Measurements from ENCODE around the gene ATP6V1E1.
A peak's percentile ranks its signal among the peaks of the same experiment; 100 is the strongest.
"Not testable (repeated sequence)": the region's sequence is repeated elsewhere in the genome, so short reads cannot be mapped to it uniquely, and the experiment has no call there.

The ATP6V1E1 gene

GRCh38 chr22:17628406-17629172 is at the start of gene ATP6V1E1:
Gene ATP6V1E1, minus strand, starts transcription at chr22:17628749. Its CDS starts 114 bp downstream, at chr22:17628635.
- H3K4me2 ChIP-seq: peak within 1 kb of the TSS; percentile 92 to 99 (median 96)

GRCh38 chr22:17675584-17675983 is 47.0 kb upstream of the ATP6V1E1 start:
- TF ChIP-seq Cebpa-rat (IDR thresholded peaks at IDR 0.05): no peak
- Histone ChIP-seq H3K27ac (no peak overlapping the region), H3K4me3 (no peak overlapping the region), H3K4me1 (peaks cover 0 to 12% (median 0%) of the 10 kb centered on the region in 10 experiments; a peak in 2 of 20 replicates), H3K4me2 (no peak overlapping the region), H3K9ac (no peak overlapping the region), H4K20me1 (peaks cover 0 to 59% (median 25%) of the 10 kb centered on the region in 11 experiments; a peak in 16 of 22 replicates), H3K9me3 (replicated peaks in 1 of 11) (no peaks in the 10 kb centered on the region; a peak in 1 of 22 replicates), H3K36me3 (peaks cover 9 to 37% (median 22%) of the 10 kb centered on the region in 11 experiments), H3K27me3 (no peaks in the 10 kb centered on the region)

More at GRCh38 chr22:17628406-17629172, at the start of gene ATP6V1E1:
- Histone ChIP-seq H4K20me1 (peaks cover 9 to 41% (median 27%) of the 10 kb centered on the region in 11 experiments; a peak in 20 of 22 replicates), H3K9ac (peak within 1 kb of the TSS; percentile 84 to 98 (median 94)), H3K9me3 (replicated peaks in 1 of 11) (no peaks in the 10 kb centered on the region), H3K4me1 (peaks cover 23 to 51% (median 28%) of the 10 kb centered on the region in 10 experiments), H3K27me3 (no peaks in the 10 kb centered on the region), H3K36me3 (peaks cover 16 to 35% (median 25%) of the 10 kb centered on the region in 11 experiments), H3K4me3 (peak within 1 kb of the TSS; percentile 89 to 98 (median 96)), H3K27ac (peak within 1 kb of the TSS; percentile 81 to 96 (median 90))
- TF ChIP-seq Cebpa-rat (IDR thresholded peaks at IDR 0.05): no peak

- no peak overlapping the region for H3K4me2 ChIP-seq
- H4K20me1 ChIP-seq: peaks cover 0 to 59% (median 25%) of the 10 kb centered on the region in 11 experiments; a peak in 16 of 22 replicates
- H3K36me3 ChIP-seq: peaks cover 19 to 47% (median 33%) of the 10 kb centered on the region in 11 experiments
- no peak overlapping the region for H3K4me3 ChIP-seq
- H3K9me3 ChIP-seq (replicated peaks in 1 of 11): peaks cover 0 to 9% (median 6%) of the 10 kb centered on the region in 11 experiments; a peak in 14 of 22 replicates
- no peaks in the 10 kb centered on the region for H3K27me3 ChIP-seq
- TF ChIP-seq Cebpa-rat (IDR thresholded peaks at IDR 0.05): no peak
- no peak overlapping the region for H3K9ac ChIP-seq
- H3K27ac ChIP-seq: no peak overlapping the region
- peaks cover 0 to 18% (median 0%) of the 10 kb centered on the region in 10 experiments; a peak in 2 of 20 replicates for H3K4me1 ChIP-seq
These were observed 45.6 kb upstream of the ATP6V1E1 start for GRCh38 chr22:17674152-17674551.

GRCh38 chr22:17672417-17672991 is 44.0 kb upstream of the ATP6V1E1 start:
- peaks cover 0 to 18% (median 0%) of the 10 kb centered on the region in 10 experiments; a peak in 2 of 20 replicates for H3K4me1 ChIP-seq
- H3K9me3 ChIP-seq (replicated peaks in 1 of 11): peaks cover 4 to 25% (median 16%) of the 10 kb centered on the region in 11 experiments; a peak in 15 of 22 replicates
- no peak overlapping the region for H3K4me2 ChIP-seq
- peaks cover 33 to 55% (median 42%) of the 10 kb centered on the region in 11 experiments for H3K36me3 ChIP-seq
- H4K20me1 ChIP-seq: peaks cover 0 to 45% (median 14%) of the 10 kb centered on the region in 11 experiments; a peak in 13 of 22 replicates
- H3K4me3 ChIP-seq: no peak overlapping the region
- H3K27ac ChIP-seq: no peak overlapping the region
- H3K27me3 ChIP-seq: no peaks in the 10 kb centered on the region
- no peak overlapping the region for H3K9ac ChIP-seq
- no peak for TF ChIP-seq Cebpa-rat (IDR thresholded peaks at IDR 0.05)

- H3K4me2 ChIP-seq, H3K27ac ChIP-seq, H3K27me3 ChIP-seq, H3K9ac ChIP-seq, H3K4me3 ChIP-seq: not testable (repeated sequence)
- H3K36me3 ChIP-seq: peaks cover 42 to 64% (median 49%) of the 10 kb centered on the region in 11 experiments
- peaks cover 4 to 34% (median 23%) of the 10 kb centered on the region in 11 experiments; a peak in 17 of 22 replicates for H3K9me3 ChIP-seq (replicated peaks in 1 of 11)
- peaks cover 0 to 37% (median 10%) of the 10 kb centered on the region in 11 experiments; a peak in 11 of 22 replicates for H4K20me1 ChIP-seq
- H3K4me1 ChIP-seq: peaks cover 0 to 18% (median 0%) of the 10 kb centered on the region in 10 experiments; a peak in 2 of 20 replicates
These were observed 43.1 kb upstream of the ATP6V1E1 start for GRCh38 chr22:17671521-17672092.

- Histone ChIP-seq H3K9ac (no peak overlapping the region), H3K36me3 (peaks cover 84 to 100% (median 95%) of the 10 kb centered on the region in 11 experiments)
- no peak for TF ChIP-seq Cebpa-rat (IDR thresholded peaks at IDR 0.05)
These were observed 37.3 kb upstream of the ATP6V1E1 start for GRCh38 chr22:17665854-17666253.

GRCh38 chr22:17665248-17665647 is 36.7 kb upstream of the ATP6V1E1 start:
- no peak overlapping the region for H3K4me2 ChIP-seq
- no peak overlapping the region for H3K4me3 ChIP-seq
- no peaks in the 10 kb centered on the region for H3K27me3 ChIP-seq
- H4K20me1 ChIP-seq: peaks cover 0 to 2% (median 0%) of the 10 kb centered on the region in 11 experiments; a peak in 1 of 22 replicates
- peaks cover 37 to 81% (median 65%) of the 10 kb centered on the region in 11 experiments for H3K9me3 ChIP-seq (replicated peaks in 1 of 11)
- H3K27ac ChIP-seq: no peak overlapping the region
- H3K36me3 ChIP-seq: peaks cover 78 to 100% (median 94%) of the 10 kb centered on the region in 11 experiments
- no peak overlapping the region for H3K9ac ChIP-seq
- no peak for TF ChIP-seq Cebpa-rat (IDR thresholded peaks at IDR 0.05)
- 0 out of 20 replicates have a peak, but pooled peaks cover 0 to 6% (median 0%) of the 10 kb centered on the region in 10 experiments for H3K4me1 ChIP-seq

More at GRCh38 chr22:17665854-17666253, 37.3 kb upstream of the ATP6V1E1 start:
- H3K27me3 ChIP-seq: no peaks in the 10 kb centered on the region
- H3K4me2 ChIP-seq: no peak overlapping the region
- H3K4me1 ChIP-seq: 0 out of 20 replicates have a peak, but pooled peaks cover 0 to 6% (median 0%) of the 10 kb centered on the region in 10 experiments
- no peak overlapping the region for H3K27ac ChIP-seq
- H3K9me3 ChIP-seq (replicated peaks in 1 of 11): peaks cover 37 to 78% (median 65%) of the 10 kb centered on the region in 11 experiments
- no peak overlapping the region for H3K4me3 ChIP-seq
- H4K20me1 ChIP-seq: peaks cover 0 to 2% (median 0%) of the 10 kb centered on the region in 11 experiments; a peak in 1 of 22 replicates

GRCh38 chr22:17664414-17665055 is 36.0 kb upstream of the ATP6V1E1 start:
- peaks cover 0 to 2% (median 0%) of the 10 kb centered on the region in 11 experiments; a peak in 1 of 22 replicates for H4K20me1 ChIP-seq
- no peak overlapping the region for H3K27ac ChIP-seq
- H3K9ac ChIP-seq: no peak overlapping the region
- no peaks in the 10 kb centered on the region for H3K27me3 ChIP-seq
- H3K4me3 ChIP-seq: peak overlapping the region in 7 of 10 experiments; percentile 25 to 56 (median 36); a peak in 11 of 20 replicates
- peaks cover 75 to 100% (median 94%) of the 10 kb centered on the region in 11 experiments for H3K36me3 ChIP-seq
- 0 out of 20 replicates have a peak, but pooled peaks cover 0 to 4% (median 0%) of the 10 kb centered on the region in 10 experiments for H3K4me1 ChIP-seq
- TF ChIP-seq Cebpa-rat (IDR thresholded peaks at IDR 0.05): no peak
- peaks cover 37 to 76% (median 62%) of the 10 kb centered on the region in 11 experiments for H3K9me3 ChIP-seq (replicated peaks in 1 of 11)
- H3K4me2 ChIP-seq: no peak overlapping the region
